HG03103 (cell line): ENCODE results near the gene PDCD2L.
"Not testable (repeated sequence)": the region's sequence is repeated elsewhere in the genome, so short reads cannot be mapped to it uniquely, and the experiment has no call there.

Source experiments
- ATAC-seq: cut with Tn5 transposase; IDR thresholded peaks from one replicate; pipeline ENCODE4 v1.9.1; 2021; ENCODE audit warnings: low read depth; ENCODE audit not compliant: unreplicated experiment

The PDCD2L gene

GRCh38 chr19:34461375-34462100, 57.3 kb downstream of the PDCD2L start:
- ATAC-seq: no peak

GRCh38 chr19:34464785-34465184, 60.6 kb downstream of the PDCD2L start:
- ATAC-seq: not testable (repeated sequence)

- no peak for ATAC-seq
These were observed 64.2 kb downstream of the PDCD2L start for GRCh38 chr19:34468409-34468808.

GRCh38 chr19:34469026-34469425, 64.8 kb downstream of the PDCD2L start:
- not testable (repeated sequence) for ATAC-seq

GRCh38 chr19:34471906-34472700, 67.9 kb downstream of the PDCD2L start:
- no peak for ATAC-seq

GRCh38 chr19:34474233-34474989, 70.2 kb downstream of the PDCD2L start:
- ATAC-seq: no peak

- no peak for ATAC-seq
These were observed 71.1 kb downstream of the PDCD2L start for GRCh38 chr19:34475026-34475974.
